GM18909 (cell line): ENCODE data around the gene MAGI1.

Source experiments
- ATAC-seq: cut with Tn5 transposase; IDR thresholded peaks from one replicate; pipeline ENCODE4 v1.9.1; 2021; ENCODE audit warnings: mild to moderate bottlenecking; ENCODE audit not compliant: unreplicated experiment, poor library complexity

The MAGI1 gene

GRCh38 chr3:65425880-65426279, 612.8 kb downstream of the MAGI1 start:
- ATAC-seq = no peak

- no peak for ATAC-seq
Observed at GRCh38 chr3:65422154-65422553, 616.6 kb downstream of the MAGI1 start.

GRCh38 chr3:65419233-65419632, 619.5 kb downstream of the MAGI1 start:
- no peak for ATAC-seq

GRCh38 chr3:65413891-65414290, 624.8 kb downstream of the MAGI1 start:
- ATAC-seq = no peak

GRCh38 chr3:65412588-65412987, 626.1 kb downstream of the MAGI1 start:
- ATAC-seq = no peak

- no peak for ATAC-seq
Observed at GRCh38 chr3:65411367-65411766, 627.4 kb downstream of the MAGI1 start.

GRCh38 chr3:65409176-65409569, 629.5 kb downstream of the MAGI1 start:
- ATAC-seq = no peak

GRCh38 chr3:65408531-65409175, 630.1 kb downstream of the MAGI1 start:
- no peak for ATAC-seq

GRCh38 chr3:65406470-65406869, 632.2 kb downstream of the MAGI1 start:
- no peak for ATAC-seq

- ATAC-seq = no peak
Observed at GRCh38 chr3:65402597-65402996, 636.1 kb downstream of the MAGI1 start.

GRCh38 chr3:65401359-65402305, 637.1 kb downstream of the MAGI1 start:
- no peak for ATAC-seq

GRCh38 chr3:65400899-65401298, 637.8 kb downstream of the MAGI1 start:
- ATAC-seq = no peak

- no peak for ATAC-seq
Observed at GRCh38 chr3:65398953-65399352, 639.8 kb downstream of the MAGI1 start.

- ATAC-seq = no peak
Observed at GRCh38 chr3:65396078-65396477, 642.6 kb downstream of the MAGI1 start.

- no peak for ATAC-seq
Observed at GRCh38 chr3:65391068-65391467, 647.6 kb downstream of the MAGI1 start.

GRCh38 chr3:65385805-65386204, 652.9 kb downstream of the MAGI1 start:
- ATAC-seq = no peak

- ATAC-seq = no peak
Observed at GRCh38 chr3:65381496-65382010, 657.2 kb downstream of the MAGI1 start.

GRCh38 chr3:65379223-65379622, 659.5 kb downstream of the MAGI1 start:
- no peak for ATAC-seq

- ATAC-seq = no peak
Observed at GRCh38 chr3:65377637-65378036, 661.1 kb downstream of the MAGI1 start.

- ATAC-seq = no peak
Observed at GRCh38 chr3:65376426-65376825, 662.3 kb downstream of the MAGI1 start.

GRCh38 chr3:65371053-65371452, 667.7 kb downstream of the MAGI1 start:
- ATAC-seq = no peak
